Measurements from ENCODE around the gene IL4R. TPM values are rescaled to one million over a fixed set of nuclear protein-coding genes. Genes with fewer than 3 reads are reported as not detected.

Gene IL4R
- total RNA-seq, 1 donor from 2014 or later: 62.8 TPM

DNA sequence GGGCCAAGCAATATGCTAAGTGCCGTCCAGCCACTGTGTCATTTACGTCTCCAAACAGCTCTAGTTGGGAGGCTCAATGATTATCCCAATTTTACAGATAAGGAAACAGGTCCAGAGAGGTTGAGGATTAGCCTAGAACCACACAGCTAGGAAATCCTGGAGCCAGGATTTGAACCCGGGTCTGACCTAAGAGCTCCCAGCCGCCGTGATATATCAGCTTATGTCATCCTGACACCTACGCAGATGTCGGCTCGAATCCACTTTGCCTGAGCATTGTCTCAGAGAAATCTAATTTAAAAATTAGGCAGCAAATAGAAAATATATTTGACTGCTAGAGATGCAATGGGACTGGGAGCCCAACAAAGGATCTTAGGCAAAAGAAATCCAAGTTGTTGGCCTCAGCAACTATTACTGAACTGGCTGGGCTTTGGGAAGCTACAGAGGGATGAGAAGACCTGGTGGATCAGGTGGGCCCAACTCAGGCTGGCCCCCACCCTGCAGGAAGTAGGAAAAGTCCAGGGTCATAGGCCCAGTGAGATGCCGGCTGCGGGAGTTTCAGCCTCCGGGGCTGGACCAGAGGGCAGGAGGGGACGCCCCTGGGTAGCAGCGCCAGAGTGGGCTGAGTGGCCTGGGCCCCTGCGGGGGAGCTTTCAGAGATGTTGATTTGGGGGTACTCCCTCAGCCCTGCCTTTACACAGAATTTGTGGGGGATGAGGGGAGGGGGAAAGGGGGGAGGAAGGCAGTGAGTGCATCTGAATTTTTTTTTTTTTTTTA is 53.1 kb downstream of the IL4R start:
- intact Hi-C loops (cut with DNase I): no loop called here
- DNase-seq (ENCODE audit: low spot score) (no peak), ATAC-seq (peak; percentile 23)

DNA sequence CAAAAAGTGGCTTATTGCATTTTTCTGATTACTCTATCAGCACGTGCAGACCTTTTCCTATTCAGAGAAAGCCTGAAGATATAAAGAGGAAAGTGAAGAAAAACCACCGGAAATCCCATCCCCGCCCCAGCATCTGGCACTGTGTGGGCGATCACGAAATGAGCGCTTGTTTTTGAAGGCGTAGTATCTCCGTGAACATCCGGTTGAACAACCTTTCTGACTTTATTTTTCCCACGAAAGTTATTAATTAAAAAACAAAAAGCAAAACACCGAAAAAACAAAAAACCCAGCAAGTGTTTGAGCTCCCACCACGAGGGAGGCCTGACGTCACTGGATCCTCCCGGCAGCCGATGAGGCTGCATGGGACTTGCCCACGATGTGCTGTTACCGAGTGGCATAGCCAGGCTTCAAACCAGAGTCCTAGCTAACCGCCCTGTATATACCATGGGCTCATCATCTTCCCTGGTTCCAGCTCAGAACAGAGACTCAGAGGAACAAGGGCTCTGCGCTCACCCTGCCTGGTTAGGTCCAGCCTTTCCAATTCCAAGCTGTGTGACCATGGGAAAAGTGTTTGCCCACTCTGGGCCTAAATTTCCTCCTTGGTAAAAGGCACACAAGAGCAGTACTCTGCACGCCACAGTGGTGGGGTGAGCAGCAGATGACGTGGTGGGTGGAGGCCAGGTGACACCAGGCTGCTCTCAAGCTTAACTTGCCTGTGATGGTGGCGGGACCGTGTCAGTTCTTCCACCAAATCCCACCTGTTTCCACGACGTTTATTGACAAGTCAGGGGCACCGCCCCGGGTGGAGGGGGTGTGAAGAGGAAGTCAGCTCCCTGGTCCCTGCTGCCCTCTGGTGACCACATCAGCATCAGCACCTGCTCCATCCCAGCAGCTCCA is 53.9 kb downstream of the IL4R start:
- DNase-seq (ENCODE audit: low spot score) (peak; percentile 88), ATAC-seq (peak; percentile 92)
- intact Hi-C loops (cut with DNase I): no loop called here

DNA sequence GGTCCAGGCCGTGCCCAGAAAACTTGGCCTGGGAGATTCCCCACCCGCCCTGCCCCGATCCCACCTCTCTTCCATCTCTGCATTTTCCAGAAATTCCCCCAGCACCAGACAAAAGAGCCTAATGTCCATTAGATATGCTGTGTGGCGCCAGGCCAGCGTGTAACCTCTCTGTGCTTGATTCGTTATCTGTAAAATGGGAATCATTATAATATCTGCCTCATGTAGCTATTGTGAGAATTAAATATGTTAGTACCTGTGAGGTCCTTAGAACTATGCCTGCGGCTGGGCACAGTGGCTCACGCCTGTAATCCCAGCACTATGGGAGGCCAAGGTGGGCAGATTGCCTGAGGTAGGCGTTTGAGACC is 54.6 kb downstream of the IL4R start:
- intact Hi-C loops (cut with DNase I): no loop called here
- DNase-seq (ENCODE audit: low spot score) (no peak), ATAC-seq (no peak)

DNA sequence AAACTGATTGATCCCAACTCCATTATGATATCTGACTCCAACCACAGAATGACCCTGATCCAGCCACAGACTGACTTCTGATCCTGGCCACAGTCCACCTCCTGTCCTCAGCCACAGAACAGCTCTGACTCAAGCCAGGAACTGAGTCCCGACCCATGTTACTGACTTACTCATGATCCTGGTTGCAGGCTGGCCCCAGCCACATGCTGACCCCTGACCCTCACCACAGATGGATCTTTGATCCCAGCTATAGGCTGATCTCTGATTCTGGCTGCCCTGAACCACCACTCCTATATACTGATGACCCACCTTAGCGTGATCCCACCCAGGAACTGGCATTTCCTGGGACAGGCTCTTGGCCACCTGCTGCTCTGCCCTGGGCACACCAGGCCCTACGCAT is 56.0 kb downstream of the IL4R start:
- intact Hi-C loops (cut with DNase I): no loop called here
- no peak for DNase-seq (ENCODE audit: low spot score)
- ATAC-seq: no peak

DNA sequence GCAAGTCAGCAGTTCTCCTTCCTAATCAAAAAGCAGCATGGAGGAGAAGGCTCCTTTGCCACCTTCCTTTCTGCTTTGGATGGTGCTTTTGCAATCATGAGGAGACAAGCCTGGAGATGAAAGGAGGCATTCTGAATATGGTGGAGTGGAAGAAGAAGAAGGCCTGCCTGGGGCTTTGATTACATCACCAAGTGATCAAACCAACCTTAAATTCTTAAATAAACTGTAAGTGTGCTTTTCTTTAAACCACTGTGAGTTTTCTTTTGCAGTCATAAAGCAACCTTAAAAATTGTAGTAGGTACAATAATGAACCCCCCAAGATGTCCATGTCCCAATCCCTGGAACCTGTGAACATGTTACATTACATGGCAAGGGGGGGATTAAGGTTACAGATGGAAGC is 56.5 kb downstream of the IL4R start:
- ATAC-seq: no peak
- DNase-seq (ENCODE audit: low spot score): no peak
- intact Hi-C loops (cut with DNase I): no loop called here

DNA sequence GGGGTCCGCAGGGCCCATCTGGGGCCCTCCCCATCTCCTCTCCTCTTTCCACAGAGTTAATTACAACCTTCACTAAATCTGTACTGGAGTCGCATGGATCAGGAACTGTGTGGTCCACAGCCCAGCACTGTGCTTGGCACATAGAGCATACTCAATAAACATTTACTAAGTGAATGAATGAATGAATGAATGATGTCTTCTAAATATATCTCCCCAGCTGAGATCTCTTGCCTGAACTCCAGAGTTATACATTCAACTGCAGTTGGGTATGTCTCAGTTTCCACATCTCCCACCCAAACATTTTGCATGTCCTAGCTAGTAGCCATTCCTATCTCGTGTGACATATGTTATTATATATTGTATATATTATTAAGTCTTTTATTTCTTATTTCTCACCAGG is 59.5 kb downstream of the IL4R start:
- intact Hi-C loops (cut with DNase I): no loop called here
- DNase-seq (ENCODE audit: low spot score) (no peak), ATAC-seq (no peak)

DNA sequence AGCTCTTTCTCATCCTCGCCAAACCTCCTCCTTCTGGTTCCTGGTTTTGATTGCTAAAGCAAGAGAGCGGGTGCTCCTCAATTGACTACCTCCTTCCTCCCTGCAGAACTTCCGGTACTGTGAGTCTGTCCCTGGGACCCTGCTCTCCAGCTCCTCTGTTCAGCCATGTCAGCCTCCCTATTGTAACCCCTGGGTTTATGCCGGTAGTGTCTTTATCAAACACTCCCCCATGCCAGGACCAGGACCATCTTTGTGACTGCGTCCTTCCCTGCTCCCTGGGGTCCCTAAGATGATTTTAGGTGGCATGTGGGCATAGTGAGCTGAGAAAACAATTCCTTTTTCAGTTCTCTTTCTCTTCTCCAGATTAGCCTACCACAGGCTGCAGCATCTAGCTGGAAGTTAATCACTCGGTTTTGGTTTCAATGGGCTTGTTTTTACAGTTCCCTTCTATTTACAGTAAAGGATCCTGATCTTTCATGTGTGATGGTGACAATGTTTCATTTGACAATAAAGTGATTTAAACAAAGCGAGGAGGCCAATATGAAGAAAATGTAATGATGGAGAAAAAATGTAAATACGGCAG is 60.5 kb downstream of the IL4R start:
- intact Hi-C loops (cut with DNase I): no loop called here
- DNase-seq (ENCODE audit: low spot score) (no peak), ATAC-seq (peak; percentile 29)

DNA sequence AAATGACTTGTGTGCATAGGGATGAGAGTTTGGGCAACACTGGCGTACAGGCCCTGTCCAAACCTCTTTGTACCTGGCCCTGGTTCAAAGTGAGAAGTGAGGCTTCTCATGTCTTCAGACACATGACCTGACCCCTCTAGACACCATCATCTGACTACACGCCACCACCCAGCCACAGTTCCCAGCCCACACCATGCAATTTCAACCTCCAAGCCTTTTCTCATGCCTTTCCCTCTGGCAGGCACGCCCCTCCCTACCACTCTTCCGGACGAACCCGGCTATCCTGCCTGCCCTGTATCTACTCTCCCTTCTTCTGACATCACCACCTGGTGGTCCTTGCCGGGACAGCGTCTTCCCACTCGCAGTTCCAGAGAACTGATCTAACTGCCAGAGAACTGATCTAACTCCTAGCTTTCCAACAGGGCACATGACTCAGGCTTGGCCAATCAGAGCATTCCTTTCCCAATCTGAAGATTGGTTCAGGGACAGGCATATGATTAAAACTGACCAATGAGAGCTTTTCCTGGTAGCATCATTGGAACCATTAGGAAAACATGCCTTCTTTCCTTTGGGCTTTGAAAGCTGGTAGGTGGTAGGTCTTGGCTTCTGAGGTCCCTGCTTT is 61.1 kb downstream of the IL4R start:
- intact Hi-C loops (cut with DNase I): no loop called here
- ATAC-seq (peak; percentile 91), DNase-seq (ENCODE audit: low spot score) (peak; percentile 77)

DNA sequence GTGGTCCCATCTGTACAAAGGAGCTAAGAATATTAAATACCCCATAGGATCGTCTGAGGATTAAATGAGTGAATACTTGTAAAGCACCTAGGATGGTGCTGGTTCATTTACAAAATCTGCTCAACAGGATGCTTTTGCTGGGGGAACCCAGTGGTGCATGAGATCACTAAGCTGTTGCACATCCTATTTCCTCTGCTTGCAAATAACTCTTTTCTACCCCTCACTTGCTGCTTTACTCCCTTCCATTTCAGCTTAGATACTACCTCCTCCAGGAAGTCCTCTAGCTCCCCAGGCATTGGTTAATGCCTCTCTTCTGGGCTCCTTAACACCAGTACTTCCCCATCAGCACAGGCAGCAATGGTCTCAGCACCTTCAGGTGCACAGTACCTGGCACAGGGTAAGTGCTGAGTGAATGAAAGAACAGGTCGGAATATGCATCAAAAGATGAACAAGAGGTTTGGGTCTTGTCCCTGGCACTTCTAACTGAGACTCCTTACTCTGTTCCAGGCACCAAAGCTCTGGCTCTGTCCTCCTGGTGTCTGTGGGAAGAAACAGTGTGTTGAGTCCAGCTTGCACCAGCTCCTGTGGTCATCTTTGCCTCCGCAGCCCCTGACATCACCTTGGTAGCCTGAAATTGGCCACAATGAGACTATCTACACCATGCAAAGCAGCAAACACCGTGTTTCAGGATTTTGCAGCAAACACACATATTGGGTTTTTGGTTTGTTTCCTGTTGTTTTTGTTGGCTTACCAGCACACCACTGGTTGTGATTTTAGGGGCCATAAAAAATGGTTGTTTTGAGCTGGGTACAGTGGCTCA is 64.1 kb downstream of the IL4R start:
- ATAC-seq: no peak
- no peak for DNase-seq (ENCODE audit: low spot score)
- intact Hi-C loops (cut with DNase I): no loop called here

DNA sequence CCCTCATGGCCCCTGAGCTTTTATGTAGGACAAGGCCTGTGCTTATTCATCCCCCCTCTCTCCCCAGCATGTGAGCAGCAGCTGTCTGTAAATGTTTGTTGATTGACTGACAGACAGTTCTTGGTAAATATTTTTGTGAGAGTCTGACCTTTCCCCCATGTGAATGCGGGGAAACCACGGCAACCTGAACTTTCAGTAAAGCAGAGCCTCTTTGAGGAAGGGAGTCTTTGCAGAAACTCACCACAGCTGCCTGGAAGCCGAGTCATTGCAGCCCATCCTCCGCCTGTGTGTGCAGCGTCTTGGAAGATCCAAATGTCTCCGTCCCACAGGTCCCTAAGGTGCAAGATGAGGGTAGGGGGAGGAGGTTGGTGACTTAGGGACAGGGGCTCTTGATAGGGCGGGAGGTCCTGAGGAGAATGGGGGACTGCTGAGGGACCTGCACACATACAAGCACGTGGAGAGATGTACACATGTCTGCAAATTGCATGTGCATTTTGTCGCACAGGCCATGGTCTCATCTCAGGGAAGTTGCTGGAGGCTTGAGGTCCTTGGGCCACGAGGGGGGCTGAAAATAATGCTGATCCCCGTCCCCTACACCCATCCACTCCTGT is 65.2 kb downstream of the IL4R start:
- no peak for ATAC-seq
- DNase-seq (ENCODE audit: low spot score): no peak
- intact Hi-C loops (cut with DNase I): no loop called here

DNA sequence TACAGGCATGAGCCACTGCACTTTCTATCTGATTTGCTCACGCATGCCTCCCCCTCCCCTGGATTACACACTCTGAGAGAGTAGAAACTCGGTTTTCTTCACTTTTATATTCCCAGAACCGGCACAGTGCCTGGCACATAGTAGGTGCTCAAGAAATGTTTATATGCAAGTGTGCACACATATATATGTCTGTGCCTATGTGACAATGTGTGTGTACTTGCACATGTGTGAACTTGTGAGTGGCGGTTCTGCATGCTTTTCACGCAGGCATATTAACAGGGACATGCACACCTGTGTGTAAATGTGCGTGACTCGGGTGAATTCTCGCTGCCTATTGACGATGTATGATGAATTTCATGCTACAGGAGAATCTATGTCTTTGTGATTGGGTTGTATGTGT is 66.1 kb downstream of the IL4R start:
- intact Hi-C loops (cut with DNase I): no loop called here
- ATAC-seq: no peak

DNA sequence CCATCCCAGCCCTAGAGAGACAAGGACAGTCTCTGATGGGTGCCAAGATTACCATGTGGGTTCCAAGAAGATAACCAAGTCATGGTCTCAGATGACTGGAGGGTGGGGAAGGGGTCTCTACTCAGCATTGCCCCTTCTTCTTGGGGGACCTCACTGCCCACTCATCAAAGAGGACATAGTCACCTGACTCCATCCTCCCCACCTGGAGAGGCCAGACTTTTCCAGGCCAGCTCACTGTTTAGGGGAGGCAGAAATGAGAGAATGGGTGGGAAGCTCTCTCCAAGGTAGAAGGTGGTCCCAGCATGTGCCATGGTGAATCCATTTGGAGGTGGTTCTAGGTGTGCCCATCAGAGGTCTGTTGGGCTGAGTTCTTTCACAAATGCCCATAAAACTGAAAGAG is 67.5 kb downstream of the IL4R start:
- no peak for ATAC-seq

More for the DNA sequence above, 66.1 kb downstream of the IL4R start:
- no peak for DNase-seq (ENCODE audit: low spot score)

DNA sequence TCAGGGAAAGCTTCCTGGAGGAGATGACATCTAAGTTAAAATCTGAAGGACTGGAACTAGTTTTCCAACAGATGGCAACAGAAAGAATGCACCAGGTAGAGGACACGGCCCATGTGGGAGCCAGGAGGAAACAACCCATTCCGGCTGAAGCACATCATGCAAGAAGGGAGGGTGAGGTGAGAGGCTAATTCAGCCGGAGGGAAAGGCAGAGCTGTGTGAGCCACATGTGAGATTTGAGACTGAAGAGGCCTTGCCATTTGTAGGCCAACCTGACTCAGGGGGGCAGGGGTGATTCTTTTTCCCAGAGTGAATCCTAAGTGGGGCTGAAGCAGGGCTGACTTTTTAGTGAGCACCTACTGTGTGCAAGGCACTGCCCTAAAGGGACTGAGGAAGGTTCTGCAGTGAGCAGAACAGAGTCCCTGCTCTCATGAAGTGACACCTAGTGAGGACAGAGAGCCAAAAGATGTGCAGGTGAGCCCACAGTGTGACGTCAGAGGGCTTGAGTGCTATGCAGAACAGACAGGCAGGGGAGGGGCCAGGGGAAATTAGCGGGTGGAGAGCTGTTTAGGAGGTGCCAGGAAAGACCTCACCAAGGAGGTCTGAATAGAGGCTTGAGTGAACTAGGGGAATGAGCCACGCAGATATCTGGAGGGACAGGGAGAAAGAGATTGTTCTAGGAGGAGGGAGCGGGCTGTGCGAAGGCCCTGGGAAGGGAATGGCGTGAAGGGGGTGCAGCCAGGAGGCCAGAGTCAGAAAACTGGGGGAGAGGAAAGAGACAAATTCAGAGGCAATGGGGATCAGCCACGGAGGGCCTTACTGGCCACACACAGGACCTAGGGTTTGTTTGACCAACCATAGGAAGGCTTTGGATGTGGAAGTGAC is 68.4 kb downstream of the IL4R start:
- DNase-seq (ENCODE audit: low spot score) (no peak), ATAC-seq (no peak)
- intact Hi-C loops (cut with DNase I): no loop called here

More for the DNA sequence above, 67.5 kb downstream of the IL4R start:
- intact Hi-C loops (cut with DNase I): no loop called here
- DNase-seq (ENCODE audit: low spot score): no peak

DNA sequence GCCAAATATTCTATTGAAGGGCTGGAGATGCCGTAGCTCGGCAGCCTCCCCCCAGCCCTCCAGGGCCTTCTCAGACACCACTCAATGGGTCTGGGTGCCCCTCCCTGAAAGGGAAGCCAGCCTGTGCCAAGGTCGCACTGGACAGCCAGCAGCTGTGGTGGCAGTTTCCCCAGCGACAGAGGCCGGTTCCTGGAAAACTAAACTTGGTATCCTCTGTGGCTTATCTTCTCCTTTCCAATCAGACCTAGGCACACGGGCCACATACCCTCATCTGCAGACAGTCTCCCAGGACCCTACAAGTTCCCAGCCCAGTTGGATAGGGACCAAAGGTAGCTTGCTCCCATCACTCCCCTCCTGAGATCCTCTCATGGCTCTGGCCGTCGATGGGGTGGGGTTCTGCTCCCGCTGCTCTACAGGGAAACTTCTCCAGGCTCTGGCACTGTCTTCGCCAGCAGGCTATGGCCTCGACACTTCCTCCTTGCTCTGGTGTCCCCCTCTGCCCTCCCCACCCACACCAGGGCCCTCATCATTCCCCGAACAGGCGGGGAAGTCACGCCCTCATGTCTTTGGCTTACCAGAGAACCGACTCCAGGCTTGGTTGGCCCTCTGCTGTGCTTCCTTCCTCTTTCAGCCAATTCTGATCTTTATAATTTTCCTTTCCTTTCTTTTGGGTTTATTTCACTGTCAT is 69.9 kb downstream of the IL4R start:
- peak; percentile 75 for ATAC-seq
- intact Hi-C loops (cut with DNase I): no loop called here
- no peak for DNase-seq (ENCODE audit: low spot score)

DNA sequence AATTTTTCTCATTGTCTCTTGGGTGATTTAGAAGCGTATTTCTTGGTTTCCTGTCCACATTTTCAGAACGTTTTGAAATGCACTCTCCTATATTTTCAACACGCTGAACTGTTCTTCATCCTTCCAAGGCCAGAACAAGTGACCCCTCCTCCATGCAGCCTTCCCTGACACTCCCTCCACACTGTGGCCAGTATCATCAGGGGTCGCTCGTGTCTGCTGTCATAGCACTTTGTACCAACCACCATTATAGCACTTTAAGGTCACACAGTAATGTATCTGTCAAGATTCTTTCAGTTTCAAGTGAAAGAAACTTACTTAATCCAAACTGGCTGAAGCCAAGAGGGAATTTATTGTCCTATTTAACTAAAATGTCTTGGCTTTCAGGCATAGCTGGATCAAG is 70.7 kb downstream of the IL4R start:
- intact Hi-C loops (cut with DNase I): no loop called here
- ATAC-seq: no peak

DNA sequence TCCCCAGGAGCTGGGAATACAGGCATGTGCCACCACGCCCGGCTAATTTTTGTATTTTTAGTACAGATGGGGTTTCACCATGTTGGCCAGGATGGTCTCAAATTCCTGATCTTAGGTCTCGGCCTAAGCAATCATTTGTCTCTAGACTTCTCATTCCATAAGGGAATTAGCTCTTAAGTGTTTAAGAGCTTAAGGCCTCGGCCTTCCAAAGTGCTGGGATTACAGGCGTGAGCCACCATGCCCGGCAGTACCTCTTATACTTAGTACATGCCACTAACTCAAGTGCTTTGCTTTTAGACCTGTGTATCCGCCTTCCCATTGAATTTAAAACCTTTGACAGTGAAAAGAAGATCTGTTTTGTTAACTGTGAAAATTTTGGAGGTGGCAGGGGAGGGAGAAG is 71.6 kb downstream of the IL4R start:
- ATAC-seq (no peak), DNase-seq (ENCODE audit: low spot score) (no peak)
- intact Hi-C loops (cut with DNase I): no loop called here

More for the DNA sequence above, 70.7 kb downstream of the IL4R start:
- no peak for DNase-seq (ENCODE audit: low spot score)

DNA sequence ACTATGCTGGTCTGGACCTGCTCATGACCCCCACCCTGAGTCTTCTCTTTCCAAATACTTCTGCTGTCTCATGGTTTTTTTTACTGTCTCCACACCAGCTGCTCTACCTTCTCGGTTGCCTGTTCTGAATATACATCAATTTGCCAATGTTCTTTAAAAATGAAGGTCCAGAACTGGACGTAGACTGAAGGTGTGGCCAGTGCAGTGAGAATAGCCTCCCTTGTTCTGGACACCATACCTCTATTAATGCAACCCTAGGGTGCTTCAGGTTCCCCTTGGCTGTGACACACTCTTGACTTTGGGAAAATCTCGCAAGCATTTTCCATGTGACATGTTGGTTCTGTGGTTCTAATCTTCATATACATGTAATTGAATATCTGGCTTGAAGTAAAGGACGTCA is 72.9 kb downstream of the IL4R start:
- no peak for ATAC-seq
- no peak for DNase-seq (ENCODE audit: low spot score)
- intact Hi-C loops (cut with DNase I): no loop called here

Measured in sciatic nerve (tissue), 2 donors.